NCI-H446 treated with DMSO at 0.1 percent for 48 hours (cell line): ENCODE results near the gene PSMB11.

Experiments
- DNase-seq: peaks from one replicate; lab custom pipeline; 2025; lab: John Stamatoyannopoulos, UW

PSMB11 gene

GRCh38 chr14:23043754-23044153 is 1.7 kb downstream of the PSMB11 start:
- DNase-seq: no peak

GRCh38 chr14:23044840-23045239 is 2.8 kb downstream of the PSMB11 start:
- DNase-seq: no peak

- DNase-seq: no peak
Observed at GRCh38 chr14:23045419-23046357, 3.7 kb downstream of the PSMB11 start.

- DNase-seq: no peak
Observed at GRCh38 chr14:23047034-23047634, 5.1 kb downstream of the PSMB11 start.

- no peak for DNase-seq
Observed at GRCh38 chr14:23047751-23048693, 6.0 kb downstream of the PSMB11 start.

GRCh38 chr14:23049011-23049410 is 7.0 kb downstream of the PSMB11 start:
- no peak for DNase-seq

- no peak for DNase-seq
Observed at GRCh38 chr14:23051141-23052057, 9.4 kb downstream of the PSMB11 start.

GRCh38 chr14:23052182-23052623 is 10.2 kb downstream of the PSMB11 start:
- no peak for DNase-seq

- DNase-seq: no peak
Observed at GRCh38 chr14:23052671-23053070, 10.7 kb downstream of the PSMB11 start.

GRCh38 chr14:23053426-23053825 is 11.4 kb downstream of the PSMB11 start:
- DNase-seq: no peak

- DNase-seq: no peak
Observed at GRCh38 chr14:23054000-23054811, 12.2 kb downstream of the PSMB11 start.

GRCh38 chr14:23055147-23055550 is 13.1 kb downstream of the PSMB11 start:
- DNase-seq: no peak

- no peak for DNase-seq
Observed at GRCh38 chr14:23055621-23056144, 13.7 kb downstream of the PSMB11 start.

- no peak for DNase-seq
Observed at GRCh38 chr14:23056145-23056955, 14.3 kb downstream of the PSMB11 start.

- DNase-seq: no peak
Observed at GRCh38 chr14:23056956-23057756, 15.1 kb downstream of the PSMB11 start, which contains the start of gene CDH24. CDH24 (minus strand) TSS chr14:23057520; CDS start chr14:23055733, 1,787 bp downstream.

GRCh38 chr14:23057757-23058653 is 16.0 kb downstream of the PSMB11 start:
- DNase-seq: no peak
